Retinal pigment epithelial cell (primary cell): Measurements from ENCODE around the gene ZCWPW1.
"Not testable (repeated sequence)": the region's sequence is repeated elsewhere in the genome, so short reads cannot be mapped to it uniquely, and the experiment has no call there.

Experiments
- DNase-seq: peaks from one replicate; pipeline ENCODE4 v3.0.0-alpha.2; 2010; ENCODE audit warnings: low read depth
- H3K4me3 ChIP-seq: 2 replicates; pipeline ENCODE4 v1.5.1; 2011; ENCODE audit warnings: mild to moderate bottlenecking, low read length, control low read depth, moderate library complexity
- CTCF ChIP-seq: conservative IDR thresholded peaks from 2 replicates; pipeline ENCODE4 v1.5.1; 2011; ENCODE audit warnings: low read depth, low read length, control low read depth, inconsistent platforms

The ZCWPW1 gene

GRCh38 chr7:100393233-100393905 lies 35.1 kb downstream of the ZCWPW1 start:
- H3K4me3 ChIP-seq = no peak overlapping the region
- no peak for DNase-seq
- TF ChIP-seq CTCF = no peak

GRCh38 chr7:100390286-100391009 lies 38.1 kb downstream of the ZCWPW1 start:
- no peak for TF ChIP-seq CTCF
- DNase-seq = no peak
- H3K4me3 ChIP-seq = no peak overlapping the region

- no peak overlapping the region for H3K4me3 ChIP-seq
- no peak for DNase-seq
- TF ChIP-seq CTCF = no peak
These were observed 38.9 kb downstream of the ZCWPW1 start for GRCh38 chr7:100389437-100390088.

GRCh38 chr7:100387695-100388094 lies 40.8 kb downstream of the ZCWPW1 start:
- H3K4me3 ChIP-seq = no peak overlapping the region
- TF ChIP-seq CTCF = no peak
- no peak for DNase-seq

GRCh38 chr7:100386940-100387339 lies 41.6 kb downstream of the ZCWPW1 start:
- no peak for DNase-seq
- no peak for TF ChIP-seq CTCF
- H3K4me3 ChIP-seq = no peak overlapping the region

GRCh38 chr7:100384628-100385294 lies 43.7 kb downstream of the ZCWPW1 start:
- TF ChIP-seq CTCF = no peak
- no peak overlapping the region for H3K4me3 ChIP-seq
- no peak for DNase-seq

GRCh38 chr7:100382234-100382853 lies 46.2 kb downstream of the ZCWPW1 start:
- not testable (repeated sequence) for H3K4me3 ChIP-seq, DNase-seq

GRCh38 chr7:100381531-100382233 lies 46.8 kb downstream of the ZCWPW1 start:
- DNase-seq, H3K4me3 ChIP-seq: not testable (repeated sequence)
